Osteoblast (primary cell): ENCODE measurements around the gene MMP17. TPM values are rescaled to one million over a fixed set of nuclear protein-coding genes. Genes with fewer than 3 reads are reported as not detected.

Source experiments
- DNase-seq: peaks from one replicate; pipeline ENCODE4 v3.0.0; 2011; ENCODE audit warnings: low spot score, mixed read lengths; ENCODE audit not compliant: insufficient read length; ENCODE audit errors: missing footprints
- H2AFZ ChIP-seq: 2 replicates; pipeline ENCODE4 v1.6.0; 2011; ENCODE audit warnings: mild to moderate bottlenecking, low read length
- H3K27ac ChIP-seq: 2 replicates; pipeline ENCODE4 v1.5.1; 2011; ENCODE audit warnings: mild to moderate bottlenecking, low read depth, low read length, moderate library complexity
- H3K27me3 ChIP-seq: 2 replicates; pipeline ENCODE4 v1.6.0; 2012; ENCODE audit warnings: mild to moderate bottlenecking, control low read depth, inconsistent platforms, low read length, moderate library complexity; ENCODE audit not compliant: insufficient read depth
- H3K36me3 ChIP-seq: 2 replicates; pipeline ENCODE4 v1.5.1; 2011; ENCODE audit warnings: mild to moderate bottlenecking, low read length, control low read depth, moderate library complexity; ENCODE audit not compliant: insufficient read depth
- H3K4me1 ChIP-seq: 2 replicates; pipeline ENCODE4 v1.5.1; 2011; ENCODE audit warnings: mild to moderate bottlenecking, low read length, control low read depth, moderate library complexity; ENCODE audit not compliant: insufficient read depth
- H3K4me2 ChIP-seq: 2 replicates; pipeline ENCODE4 v1.6.0; 2011; ENCODE audit warnings: mild to moderate bottlenecking, low read length; ENCODE audit not compliant: insufficient read depth
- H3K4me3 ChIP-seq: fragments of 200-600 bp; sonication (generic); 3 replicates; pipeline ENCODE4 v1.5.1; 2012; ENCODE audit warnings: mild to moderate bottlenecking, low read length, inconsistent platforms; ENCODE audit not compliant: insufficient read depth
- H3K79me2 ChIP-seq: 2 replicates; pipeline ENCODE4 v1.6.0; 2012; ENCODE audit warnings: mild to moderate bottlenecking, low read length, control low read depth, inconsistent platforms; ENCODE audit not compliant: insufficient read depth
- H3K9me3 ChIP-seq: 2 replicates; pipeline ENCODE4 v1.5.1; 2011; ENCODE audit warnings: low read depth, low read length, control low read depth
- H4K20me1 ChIP-seq: 2 replicates; pipeline ENCODE4 v1.6.0; 2012; ENCODE audit warnings: mild to moderate bottlenecking, low read length, control low read depth; ENCODE audit not compliant: insufficient read depth
- CTCF ChIP-seq: IDR thresholded peaks from 2 replicates; pipeline ENCODE4 v1.5.1; 2011; ENCODE audit warnings: mild to moderate bottlenecking, low read depth, low read length, moderate library complexity; ENCODE audit errors: extremely low read depth
- total RNA-seq: library from RNA; depleted of rRNA; stranded (reverse); fragments of >200 nt; gene quantifications from 2 replicates; pipeline ENCODE4 v1.2.3, GENCODE V29; 2012

Gene MMP17
- total RNA-seq, 1 donor, result 10.5 TPM

GRCh38 chr12:131788070-131788469 lies 40.1 kb upstream of the MMP17 start:
- DNase-seq, result no peak

GRCh38 chr12:131789638-131790037 lies 38.6 kb upstream of the MMP17 start:
- Histone ChIP-seq H3K4me3 (no peak overlapping the region), H2AFZ (no peak overlapping the region), H3K27me3 (no peaks in the 10 kb centered on the region), H3K79me2 (peaks cover 6% of the 10 kb centered on the region), H3K4me1 (peaks cover 14% of the 10 kb centered on the region), H3K4me2 (no peak overlapping the region), H3K9me3 (no peaks in the 10 kb centered on the region), H3K27ac (no peak overlapping the region), H3K36me3 (peaks cover 69% of the 10 kb centered on the region), H4K20me1 (no peaks in the 10 kb centered on the region)
- TF ChIP-seq CTCF, result no peak
- no peak for DNase-seq

More at GRCh38 chr12:131788070-131788469, 40.1 kb upstream of the MMP17 start:
- peaks cover 3% of the 10 kb centered on the region for H4K20me1 ChIP-seq
- H3K36me3 ChIP-seq, result peaks cover 60% of the 10 kb centered on the region
- H3K27ac ChIP-seq, result no peak overlapping the region
- H3K4me2 ChIP-seq, result no peak overlapping the region
- H3K4me3 ChIP-seq, result no peak overlapping the region
- peaks cover 26% of the 10 kb centered on the region for H3K4me1 ChIP-seq
- H3K9me3 ChIP-seq, result no peaks in the 10 kb centered on the region
- no peak overlapping the region for H2AFZ ChIP-seq
- no peaks in the 10 kb centered on the region for H3K27me3 ChIP-seq
- peaks cover 6% of the 10 kb centered on the region for H3K79me2 ChIP-seq
- TF ChIP-seq CTCF, result no peak

GRCh38 chr12:131793243-131794022 lies 34.8 kb upstream of the MMP17 start:
- H3K4me1 ChIP-seq, result no peaks in the 10 kb centered on the region
- no peak for DNase-seq

More at GRCh38 chr12:131793243-131794022, 34.8 kb upstream of the MMP17 start:
- H3K4me3 ChIP-seq, result no peak overlapping the region
- H3K36me3 ChIP-seq, result peaks cover 43% of the 10 kb centered on the region
- no peaks in the 10 kb centered on the region for H3K79me2 ChIP-seq
- H3K9me3 ChIP-seq, result no peaks in the 10 kb centered on the region
- H3K27ac ChIP-seq, result no peak overlapping the region
- no peaks in the 10 kb centered on the region for H4K20me1 ChIP-seq
- no peaks in the 10 kb centered on the region for H3K27me3 ChIP-seq
- no peak for TF ChIP-seq CTCF
- H3K4me2 ChIP-seq, result no peak overlapping the region
- no peak overlapping the region for H2AFZ ChIP-seq
